Uterus (tissue), 2 donors: ENCODE results near the gene GAST.

ENCODE experiments used
- CTCF ChIP-seq, 4 experiments: fragments of 200-600 bp in 2 of 4; fragments of 450-650 bp in 2 of 4; sonication (generic) in 2 of 4; IDR thresholded peaks; one replicate each; pipeline ENCODE4 v1.5.1; 2016 to 2019; ENCODE audit warnings: antibody characterized with exemption in 4 of 4, mild to moderate bottlenecking in 2 of 4, moderate library complexity in 1 of 4
- POLR2A ChIP-seq, 2 donors: fragments of 450-650 bp; IDR thresholded peaks; one replicate each; pipeline ENCODE4 v1.6.1; 2016; ENCODE audit warnings: antibody characterized with exemption in 2 of 2, mild to moderate bottlenecking in 1 of 2, moderate library complexity in 1 of 2

GRCh38 chr17:41710472-41711090 lies 1.6 kb upstream of the GAST start:
- no peak for TF ChIP-seq CTCF (IDR thresholded peaks at IDR 0.05)
- TF ChIP-seq POLR2A (IDR thresholded peaks at IDR 0.05) = no peak
